ENCODE results near the gene FADS3. TPM values are rescaled to one million over a fixed set of nuclear protein-coding genes. Genes with fewer than 3 reads are reported as not detected.
A peak's percentile ranks its signal among the peaks of the same experiment; 100 is the strongest.

The FADS3 gene
- total RNA-seq, 2 donors from 2014 or later, result 24.8 to 28.4 TPM

DNA sequence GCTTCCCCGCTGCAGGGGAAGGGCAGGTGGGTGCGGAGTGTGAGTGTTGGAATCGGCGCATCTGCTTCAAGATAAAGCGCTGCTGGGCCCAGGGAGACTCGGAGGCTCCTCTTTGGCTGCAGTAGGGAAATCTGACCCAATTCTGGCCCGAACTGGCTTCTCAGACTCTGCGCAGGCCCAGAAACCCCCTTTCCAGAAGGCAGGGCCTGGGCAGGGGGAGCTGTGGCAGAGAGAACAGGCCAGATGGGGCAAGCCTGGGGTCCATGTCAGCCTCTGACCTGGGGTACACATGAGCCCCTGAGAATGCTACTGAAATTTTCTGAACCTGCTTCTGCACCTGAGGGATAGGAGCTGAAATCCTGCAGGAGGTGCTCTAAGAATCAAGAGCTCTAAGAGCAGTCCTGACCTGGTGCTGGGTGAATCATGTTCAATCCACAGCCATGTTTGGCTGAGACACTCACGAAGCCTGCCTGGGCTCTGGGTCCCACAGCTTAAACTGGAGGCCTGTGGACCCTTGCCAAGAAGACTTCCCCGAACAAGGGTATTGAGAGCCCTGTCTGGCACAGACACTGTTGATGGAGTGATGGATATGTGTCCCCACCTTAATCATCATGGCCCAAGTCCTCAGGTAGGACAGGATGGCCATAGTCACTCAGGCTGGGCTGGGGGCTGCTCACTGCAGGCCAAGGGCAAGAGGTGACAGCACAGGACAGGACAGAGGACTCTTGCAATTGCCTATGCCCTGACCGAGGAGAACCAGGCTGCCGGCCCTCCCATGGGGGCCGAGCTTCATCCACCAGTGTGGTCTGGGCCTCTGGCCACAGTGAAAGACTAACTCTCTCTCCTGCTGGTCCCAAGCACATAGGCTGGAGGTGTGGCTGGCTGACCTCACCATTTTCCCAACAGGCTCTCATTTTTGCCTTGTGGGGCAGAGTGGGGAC, 19.1 kb upstream of the FADS3 start:
- peaks cover 2% of the 10 kb centered on the region for H3K27me3 Mint-ChIP-seq (ENCODE audit: insufficient read depth)
- Histone ChIP-seq H3K27me3 (ENCODE audit: control insufficient read depth, insufficient read depth, low read length, poor library complexity, severe bottlenecking) (no peaks in the 10 kb centered on the region), H3K36me3 (ENCODE audit: control insufficient read depth, insufficient read depth, low read length) (no peaks in the 10 kb centered on the region), H3K4me3 (ENCODE audit: low read length) (no peak overlapping the region), H3K9ac (ENCODE audit: extremely low read depth, low read length, poor library complexity, severe bottlenecking) (no peak overlapping the region), H3K27ac (ENCODE audit: low read depth, low read length) (no peak overlapping the region), H3K9me3 (ENCODE audit: control insufficient read depth, low read length) (no peaks in the 10 kb centered on the region), H3K4me1 (ENCODE audit: control insufficient read depth, insufficient read depth, low read length) (peaks cover 11% of the 10 kb centered on the region)
- TF ChIP-seq CTCF (conservative IDR thresholded peaks at IDR 0.05), result no peak
- no peak overlapping the region for H3K4me3 Mint-ChIP-seq
- no peaks in the 10 kb centered on the region for H3K9me3 Mint-ChIP-seq
- DNase-seq, result peak; percentile 41
- peaks cover 6% of the 10 kb centered on the region for H3K36me3 Mint-ChIP-seq (ENCODE audit: low read depth)
- 92 to 98% methylated on average over 7 to 13 of the region's 13 CpGs for WGBS, 2 experiments (ENCODE audit: insufficient coverage in 1 of 2, insufficient read length in 1 of 2)
- no peak overlapping the region for H3K27ac Mint-ChIP-seq
- H3K4me1 Mint-ChIP-seq, result no peaks in the 10 kb centered on the region

- TF ChIP-seq CTCF (conservative IDR thresholded peaks at IDR 0.05), result no peak
- no peaks in the 10 kb centered on the region for H3K27me3 ChIP-seq (ENCODE audit: control insufficient read depth, insufficient read depth, low read length, poor library complexity, severe bottlenecking)
- WGBS, 2 experiments (ENCODE audit: insufficient coverage in 1 of 2, insufficient read length in 1 of 2), result 76 to 87% methylated on average over 3 to 9 of the region's 10 CpGs
- Mint-ChIP-seq H3K4me3 (no peak overlapping the region), H3K36me3 (ENCODE audit: low read depth) (peaks cover 8% of the 10 kb centered on the region), H3K4me1 (peaks cover 6% of the 10 kb centered on the region), H3K27me3 (ENCODE audit: insufficient read depth) (no peaks in the 10 kb centered on the region), H3K9me3 (no peaks in the 10 kb centered on the region), H3K27ac (no peak overlapping the region)
- no peak overlapping the region for H3K4me3 ChIP-seq (ENCODE audit: low read length)
- DNase-seq, result no peak
- H3K9ac ChIP-seq (ENCODE audit: extremely low read depth, low read length, poor library complexity, severe bottlenecking), result no peak overlapping the region
- H3K9me3 ChIP-seq (ENCODE audit: control insufficient read depth, low read length), result no peaks in the 10 kb centered on the region
- peaks cover 11% of the 10 kb centered on the region for H3K4me1 ChIP-seq (ENCODE audit: control insufficient read depth, insufficient read depth, low read length)
- no peaks in the 10 kb centered on the region for H3K36me3 ChIP-seq (ENCODE audit: control insufficient read depth, insufficient read depth, low read length)
- H3K27ac ChIP-seq (ENCODE audit: low read depth, low read length), result no peak overlapping the region
Measured at GRCh38 chr11:61908730-61909316, 17.5 kb upstream of the FADS3 start.

DNA sequence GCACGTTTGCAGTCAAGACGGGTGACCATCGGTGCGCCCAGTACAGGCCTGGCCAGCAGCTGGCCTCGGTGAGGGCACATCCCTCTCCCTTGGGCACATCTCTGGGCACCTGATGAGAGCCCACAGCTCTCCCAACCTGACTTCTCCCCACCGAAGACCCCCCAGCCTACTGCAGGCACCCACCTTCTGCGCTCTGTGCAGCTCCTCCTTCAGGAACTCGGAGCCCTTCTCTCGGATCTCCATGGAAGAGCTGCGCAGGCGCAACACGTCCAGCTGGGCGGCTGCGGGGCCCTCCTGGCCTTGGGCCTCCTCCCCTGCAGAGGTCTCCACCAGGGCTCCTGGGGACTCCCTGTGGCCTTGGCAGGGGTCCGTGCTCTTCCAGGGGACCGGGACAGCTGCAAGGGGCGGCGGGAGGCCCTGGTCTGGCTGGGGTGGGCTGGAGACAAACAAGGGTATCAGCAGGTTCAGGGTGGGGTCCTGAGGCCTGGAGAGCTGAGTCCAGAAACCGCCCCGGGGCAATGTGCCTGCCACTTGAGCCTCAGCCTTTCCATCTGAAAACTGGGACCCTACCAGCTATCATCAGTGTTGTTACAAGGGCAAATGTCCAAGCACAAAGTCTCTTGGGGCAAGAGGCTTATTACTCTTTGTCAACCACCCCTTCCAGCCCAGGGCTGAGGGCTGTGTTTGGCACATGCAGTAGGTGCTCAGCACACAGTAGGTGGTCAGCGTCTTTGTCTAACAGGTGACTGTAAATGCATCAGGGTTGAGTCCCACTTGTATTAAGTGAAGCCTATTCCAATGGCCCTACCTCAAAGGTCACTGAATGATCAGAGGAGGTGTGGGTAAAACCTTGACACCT, 16.8 kb upstream of the FADS3 start:
- Histone ChIP-seq H3K36me3 (ENCODE audit: control insufficient read depth, insufficient read depth, low read length) (no peaks in the 10 kb centered on the region), H3K27me3 (ENCODE audit: control insufficient read depth, insufficient read depth, low read length, poor library complexity, severe bottlenecking) (no peaks in the 10 kb centered on the region), H3K27ac (ENCODE audit: low read depth, low read length) (no peak overlapping the region), H3K9me3 (ENCODE audit: control insufficient read depth, low read length) (no peaks in the 10 kb centered on the region), H3K4me3 (ENCODE audit: low read length) (no peak overlapping the region), H3K4me1 (ENCODE audit: control insufficient read depth, insufficient read depth, low read length) (peaks cover 11% of the 10 kb centered on the region), H3K9ac (ENCODE audit: extremely low read depth, low read length, poor library complexity, severe bottlenecking) (no peak overlapping the region)
- Mint-ChIP-seq H3K36me3 (ENCODE audit: low read depth) (peaks cover 10% of the 10 kb centered on the region), H3K27me3 (ENCODE audit: insufficient read depth) (no peaks in the 10 kb centered on the region), H3K9me3 (no peaks in the 10 kb centered on the region), H3K4me3 (no peak overlapping the region), H3K4me1 (peaks cover 6% of the 10 kb centered on the region), H3K27ac (no peak overlapping the region)
- TF ChIP-seq CTCF (conservative IDR thresholded peaks at IDR 0.05), result no peak
- no peak for DNase-seq
- 96 to 97% methylated on average over 17 to 21 of the region's 21 CpGs for WGBS, 2 experiments (ENCODE audit: insufficient coverage in 1 of 2, insufficient read length in 1 of 2)
